Caco-2 (cell line): Measurements from ENCODE around the gene DIAPH2. TPM values are rescaled to one million over a fixed set of nuclear protein-coding genes. Genes with fewer than 3 reads are reported as not detected.

Experiments used
- BruUV-seq: library from RNA; stranded (reverse); fragments of 400-500 nt; replicated peaks from 2 replicates; lab custom pipeline; 2021; lab: Mats Ljungman, UMichigan
- CTCF ChIA-PET: fragments of 300-600 bp; sonication (Branson Sonifier 250); formaldehyde crosslinking; loops from one replicate; lab custom pipeline; 2022; ENCODE audit warnings: antibody characterized with exemption; lab: Charles Lee
- POLR2A ChIA-PET: fragments of 300-600 bp; sonication (Branson Sonifier 250); formaldehyde crosslinking; loops from one replicate; lab custom pipeline; 2022; ENCODE audit warnings: antibody characterized with exemption; lab: Charles Lee
- DNase-seq, 2 experiments: peaks; one replicate each; pipeline versions ENCODE4 v3.0.0 to v3.0.0-alpha.2; 2020 to 2022
- H3K27me3 ChIP-seq: replicated peaks from 2 replicates; pipeline ENCODE4 v1.6.0; 2011; ENCODE audit warnings: low read length; ENCODE audit not compliant: control insufficient read depth, insufficient read depth
- H3K36me3 ChIP-seq: 2 replicates; pipeline ENCODE4 v1.5.1; 2011; ENCODE audit warnings: low read length; ENCODE audit not compliant: control insufficient read depth, insufficient read depth
- H3K4me1 ChIP-seq: fragments of 250-450 bp; sonication (Bioruptor Pico); 2 replicates; pipeline ENCODE4 v1.5.1; 2020; ENCODE audit warnings: mild to moderate bottlenecking
- H3K4me3 ChIP-seq: 2 replicates; pipeline ENCODE4 v1.5.1; 2011; ENCODE audit warnings: low read depth, mild to moderate bottlenecking, control low read depth, low read length
- H3K9me3 ChIP-seq: fragments of 250-450 bp; sonication (Bioruptor Pico); 2 replicates; pipeline ENCODE4 v1.5.1; 2020; ENCODE audit warnings: mild to moderate bottlenecking, moderate library complexity
- H3K27ac Mint-ChIP-seq: one replicate; pipeline ENCODE4 v1.8.0; 2022; ENCODE audit warnings: mixed read lengths; ENCODE audit not compliant: unreplicated experiment
- H3K27me3 Mint-ChIP-seq: one replicate; pipeline ENCODE4 v1.8.0; 2022; ENCODE audit warnings: mixed read lengths; ENCODE audit not compliant: insufficient read depth, unreplicated experiment
- H3K36me3 Mint-ChIP-seq: one replicate; pipeline ENCODE4 v1.8.0; 2022; ENCODE audit warnings: mild to moderate bottlenecking, mixed read lengths; ENCODE audit not compliant: insufficient read depth, unreplicated experiment
- H3K4me1 Mint-ChIP-seq: one replicate; pipeline ENCODE4 v1.8.0; 2022; ENCODE audit warnings: low read depth, mixed read lengths; ENCODE audit not compliant: unreplicated experiment
- H3K4me3 Mint-ChIP-seq: one replicate; pipeline ENCODE4 v1.8.0; 2022; ENCODE audit warnings: mild to moderate bottlenecking, moderate library complexity, mixed read lengths; ENCODE audit not compliant: unreplicated experiment
- H3K9me3 Mint-ChIP-seq: one replicate; pipeline ENCODE4 v1.8.0; 2022; ENCODE audit warnings: mixed read lengths; ENCODE audit not compliant: unreplicated experiment
- CTCF ChIP-seq, 2 experiments: fragments of 200-600 bp in 1 of 2; IDR thresholded peaks; 1 replicate in 1 of 2; 2 replicates in 1 of 2; pipeline versions ENCODE4 v1.5.1 to v1.8.0; 2011 to 2022; ENCODE audit warnings: antibody characterized with exemption in 1 of 2, control low read depth in 1 of 2, inconsistent platforms in 1 of 2, low read depth in 1 of 2, low read length in 1 of 2, mild to moderate bottlenecking in 1 of 2, moderate library complexity in 1 of 2; ENCODE audit not compliant: insufficient read depth in 1 of 2, severe bottlenecking in 1 of 2, unreplicated experiment in 1 of 2
- intact Hi-C: fragments of 100-400 bp; cut with micrococcal nuclease; formaldehyde crosslinking; loops from one replicate; pipeline ENCODE4 v1.10.0; 2022; ENCODE audit not compliant: unreplicated experiment
- total RNA-seq: library from RNA; stranded (reverse); gene quantifications from 2 replicates; pipeline ENCODE4 v1.2.3, GENCODE V29; 2022

Gene DIAPH2
- total RNA-seq, 1 experiment from 2014 or later = 16.1 TPM

GRCh38 chrX:96756491-96756890 is 71.8 kb downstream of the DIAPH2 start:
- Mint-ChIP-seq H3K27ac (no peak overlapping the region), H3K4me3 (no peak overlapping the region), H3K36me3 (peaks cover 5% of the 10 kb centered on the region), H3K9me3 (no peaks in the 10 kb centered on the region), H3K27me3 (no peaks in the 10 kb centered on the region), H3K4me1 (peaks cover 11% of the 10 kb centered on the region)
- intact Hi-C loops = no loop called here
- no peak for DNase-seq
- no peak for TF ChIP-seq CTCF (IDR thresholded peaks at IDR 0.05; ENCODE audit: insufficient read depth in 1 of 2, low read depth in 1 of 2, low read length in 1 of 2, severe bottlenecking in 1 of 2, unreplicated experiment in 1 of 2)
- BruUV-seq = no TSS peak
- peaks cover 11% of the 10 kb centered on the region for H3K4me1 ChIP-seq
- CTCF ChIA-PET = no interaction called here
- H3K36me3 ChIP-seq = no peaks in the 10 kb centered on the region
- POLR2A ChIA-PET = no interaction called here
- no peaks in the 10 kb centered on the region for H3K9me3 ChIP-seq
- no peak overlapping the region for H3K4me3 ChIP-seq
- no peaks in the 10 kb centered on the region for H3K27me3 ChIP-seq

GRCh38 chrX:96761566-96761965 is 76.9 kb downstream of the DIAPH2 start:
- Mint-ChIP-seq H3K27ac (no peak overlapping the region), H3K27me3 (no peaks in the 10 kb centered on the region), H3K9me3 (no peaks in the 10 kb centered on the region), H3K36me3 (no peaks in the 10 kb centered on the region), H3K4me1 (no peaks in the 10 kb centered on the region), H3K4me3 (no peak overlapping the region)
- POLR2A ChIA-PET = no interaction called here
- no peak for TF ChIP-seq CTCF (IDR thresholded peaks at IDR 0.05; ENCODE audit: insufficient read depth in 1 of 2, low read depth in 1 of 2, low read length in 1 of 2, severe bottlenecking in 1 of 2, unreplicated experiment in 1 of 2)
- no peak overlapping the region for H3K4me3 ChIP-seq
- no TSS peak for BruUV-seq
- no peaks in the 10 kb centered on the region for H3K27me3 ChIP-seq
- no peaks in the 10 kb centered on the region for H3K4me1 ChIP-seq
- intact Hi-C loops = loop anchor here (10.0 kb wide), 1 partner anchor 387 kb away; no protein-coding TSS in a partner anchor
- DNase-seq = no peak
- H3K36me3 ChIP-seq = no peaks in the 10 kb centered on the region
- no peaks in the 10 kb centered on the region for H3K9me3 ChIP-seq
- CTCF ChIA-PET = no interaction called here

GRCh38 chrX:96763608-96764007 is 79.0 kb downstream of the DIAPH2 start:
- no peak for TF ChIP-seq CTCF (IDR thresholded peaks at IDR 0.05; ENCODE audit: insufficient read depth in 1 of 2, low read depth in 1 of 2, low read length in 1 of 2, severe bottlenecking in 1 of 2, unreplicated experiment in 1 of 2)
- BruUV-seq = no TSS peak
- Mint-ChIP-seq H3K9me3 (no peaks in the 10 kb centered on the region), H3K27ac (no peak overlapping the region), H3K36me3 (no peaks in the 10 kb centered on the region), H3K4me3 (no peak overlapping the region), H3K27me3 (no peaks in the 10 kb centered on the region), H3K4me1 (no peaks in the 10 kb centered on the region)
- DNase-seq = no peak
- Histone ChIP-seq H3K4me1 (no peaks in the 10 kb centered on the region), H3K36me3 (no peaks in the 10 kb centered on the region), H3K27me3 (no peaks in the 10 kb centered on the region), H3K4me3 (no peak overlapping the region), H3K9me3 (no peaks in the 10 kb centered on the region)
- POLR2A ChIA-PET = no interaction called here
- CTCF ChIA-PET = no interaction called here
- intact Hi-C loops = loop anchor here (10.0 kb wide), 1 partner anchor 389 kb away; no protein-coding TSS in a partner anchor
